ENCODE results near the gene MEFV. TPM values are rescaled to one million over a fixed set of nuclear protein-coding genes. Genes with fewer than 3 reads are reported as not detected.
"Not testable (repeated sequence)": the region's sequence is repeated elsewhere in the genome, so short reads cannot be mapped to it uniquely, and the experiment has no call there.

MEFV gene
- total and polyA plus RNA-seq, 2 donors (not counting 1 experiment from before 2014, with no cell fraction given) = 0.24 to 0.25 TPM

- ChIA-PET CTCF (no interaction called here), POLR2A (no interaction called here)
- Mint-ChIP-seq H3K9me3 (ENCODE audit: insufficient read depth) (no peaks in the 10 kb centered on the region), H3K27me3 (peaks cover 22% of the 10 kb centered on the region), H3K27ac (no peak overlapping the region), H3K4me3 (no peak overlapping the region), H3K4me1 (peaks cover 22% of the 10 kb centered on the region)
- Histone ChIP-seq H3K9me3 (ENCODE audit: control extremely low read depth in 1 of 3, control insufficient read depth in 2 of 3, insufficient read depth in 1 of 3, low read length in 2 of 3) (peaks cover 0 to 39% (median 4%) of the 10 kb centered on the region in 3 donors), H3K79me2 (ENCODE audit: control insufficient read depth, insufficient read depth, low read length) (no peaks in the 10 kb centered on the region), H3K4me1 (ENCODE audit: control insufficient read depth in 2 of 2, insufficient read depth in 2 of 2, low read length in 2 of 2) (peaks cover 14 to 16% of the 10 kb centered on the region in 2 donors), H3K36me3 (replicated peaks in 1 of 2; ENCODE audit: control extremely low read depth in 1 of 2, control insufficient read depth in 1 of 2, extremely low read depth in 1 of 2, insufficient read depth in 2 of 2, low read length in 1 of 2) (no peaks in the 10 kb centered on the region), H3K27me3 (replicated peaks in 1 of 4; ENCODE audit: control extremely low read depth in 1 of 4, control insufficient read depth in 3 of 4, insufficient read depth in 4 of 4, low read length in 3 of 4) (peaks cover 0 to 9% (median 0%) of the 10 kb centered on the region in 4 experiments), H3K4me3 (ENCODE audit: control extremely low read depth in 1 of 5, extremely low read depth in 1 of 5, insufficient read depth in 1 of 5, low read depth in 2 of 5, low read length in 4 of 5) (no peak overlapping the region), H3K27ac (ENCODE audit: low read length in 2 of 2) (no peak overlapping the region), H2AFZ (ENCODE audit: insufficient read depth, low read depth, low read length, poor library complexity, severe bottlenecking) (no peak overlapping the region), H3K9ac (ENCODE audit: low read length) (no peak overlapping the region), H3K4me2 (replicated peaks; ENCODE audit: low read depth, low read length, poor library complexity, severe bottlenecking) (no peak overlapping the region), H4K20me1 (ENCODE audit: control insufficient read depth, insufficient read depth, low read length, poor library complexity, severe bottlenecking) (no peaks in the 10 kb centered on the region)
- TF ChIP-seq CTCF (IDR thresholded peaks at IDR 0.05) = no peak
- no peak for TF ChIP-seq EZH2 (IDR thresholded peaks at IDR 0.05; ENCODE audit: borderline replicate concordance, insufficient read depth, low read depth, low read length, poor library complexity, severe bottlenecking)
- ATAC-seq (ENCODE audit: low read depth) (no peak), DNase-seq (no peak)
- intact Hi-C loops (cut with micrococcal nuclease) = no loop called here
- WGBS (ENCODE audit: insufficient coverage) = 79% methylated on average over 3 of the region's 3 CpGs
Observed at GRCh38 chr16:3212006-3212405, 44.4 kb downstream of the MEFV start.

GRCh38 chr16:3207086-3207953 is 49.1 kb downstream of the MEFV start:
- H3K9ac ChIP-seq (ENCODE audit: low read length) = no peak overlapping the region
- H3K4me1 ChIP-seq (ENCODE audit: control insufficient read depth in 2 of 2, insufficient read depth in 2 of 2, low read length in 2 of 2) = no peaks in the 10 kb centered on the region
- peaks cover 41% of the 10 kb centered on the region for H3K27me3 Mint-ChIP-seq
- peaks cover 0 to 25% (median 0%) of the 10 kb centered on the region in 4 experiments for H3K27me3 ChIP-seq (replicated peaks in 1 of 4; ENCODE audit: control extremely low read depth in 1 of 4, control insufficient read depth in 3 of 4, insufficient read depth in 4 of 4, low read length in 3 of 4)
- no peaks in the 10 kb centered on the region for H3K4me1 Mint-ChIP-seq
- peaks cover 0 to 39% (median 14%) of the 10 kb centered on the region in 3 donors for H3K9me3 ChIP-seq (ENCODE audit: control extremely low read depth in 1 of 3, control insufficient read depth in 2 of 3, insufficient read depth in 1 of 3, low read length in 2 of 3)
- no peak overlapping the region for H3K4me3 ChIP-seq (ENCODE audit: control extremely low read depth in 1 of 5, extremely low read depth in 1 of 5, insufficient read depth in 1 of 5, low read depth in 2 of 5, low read length in 4 of 5)
- H3K27ac ChIP-seq (ENCODE audit: low read length in 2 of 2) = no peak overlapping the region
- 72% methylated on average over 10 of the region's 19 CpGs for WGBS (ENCODE audit: insufficient coverage)
- ChIA-PET CTCF (interaction anchor here (0.6 to 0.7 kb wide), 3 partner anchors 23 to 157 kb away, joined by 3 to 5 read pairs (median 4); no protein-coding TSS in a partner anchor), POLR2A (no interaction called here)
- H3K79me2 ChIP-seq (ENCODE audit: control insufficient read depth, insufficient read depth, low read length) = no peaks in the 10 kb centered on the region
- intact Hi-C loops (cut with micrococcal nuclease) = no loop called here
- no peak overlapping the region for H3K27ac Mint-ChIP-seq
- peaks cover 11% of the 10 kb centered on the region for H3K9me3 Mint-ChIP-seq (ENCODE audit: insufficient read depth)
- no peaks in the 10 kb centered on the region for H4K20me1 ChIP-seq (ENCODE audit: control insufficient read depth, insufficient read depth, low read length, poor library complexity, severe bottlenecking)
- no peak for ATAC-seq (ENCODE audit: low read depth)
- H3K36me3 ChIP-seq (replicated peaks in 1 of 2; ENCODE audit: control extremely low read depth in 1 of 2, control insufficient read depth in 1 of 2, extremely low read depth in 1 of 2, insufficient read depth in 2 of 2, low read length in 1 of 2) = no peaks in the 10 kb centered on the region
- no peak overlapping the region for H2AFZ ChIP-seq (ENCODE audit: insufficient read depth, low read depth, low read length, poor library complexity, severe bottlenecking)
- no peak overlapping the region for H3K4me2 ChIP-seq (replicated peaks; ENCODE audit: low read depth, low read length, poor library complexity, severe bottlenecking)
- H3K4me3 Mint-ChIP-seq = no peak overlapping the region
- TF ChIP-seq CTCF (IDR thresholded peaks at IDR 0.05) (no peak), EZH2 (IDR thresholded peaks at IDR 0.05; ENCODE audit: borderline replicate concordance, insufficient read depth, low read depth, low read length, poor library complexity, severe bottlenecking) (no peak)
- DNase-seq = no peak

- H3K4me3 ChIP-seq (ENCODE audit: control extremely low read depth in 1 of 5, extremely low read depth in 1 of 5, insufficient read depth in 1 of 5, low read depth in 2 of 5, low read length in 4 of 5); H3K4me3 Mint-ChIP-seq; ATAC-seq (ENCODE audit: low read depth); H3K4me2 ChIP-seq (replicated peaks; ENCODE audit: low read depth, low read length, poor library complexity, severe bottlenecking); DNase-seq; H3K4me1 Mint-ChIP-seq; H3K79me2 ChIP-seq (ENCODE audit: control insufficient read depth, insufficient read depth, low read length); H3K9ac ChIP-seq (ENCODE audit: low read length); H3K27ac ChIP-seq (ENCODE audit: low read length in 2 of 2); H3K27ac Mint-ChIP-seq; intact Hi-C loops (cut with micrococcal nuclease); H3K4me1 ChIP-seq (ENCODE audit: control insufficient read depth in 2 of 2, insufficient read depth in 2 of 2, low read length in 2 of 2); H4K20me1 ChIP-seq (ENCODE audit: control insufficient read depth, insufficient read depth, low read length, poor library complexity, severe bottlenecking); H2AFZ ChIP-seq (ENCODE audit: insufficient read depth, low read depth, low read length, poor library complexity, severe bottlenecking); CTCF ChIA-PET; POLR2A ChIA-PET; H3K36me3 ChIP-seq (replicated peaks in 1 of 2; ENCODE audit: control extremely low read depth in 1 of 2, control insufficient read depth in 1 of 2, extremely low read depth in 1 of 2, insufficient read depth in 2 of 2, low read length in 1 of 2): not testable (repeated sequence)
- peaks cover 0 to 28% (median 2%) of the 10 kb centered on the region in 4 experiments for H3K27me3 ChIP-seq (replicated peaks in 1 of 4; ENCODE audit: control extremely low read depth in 1 of 4, control insufficient read depth in 3 of 4, insufficient read depth in 4 of 4, low read length in 3 of 4)
- H3K9me3 ChIP-seq (ENCODE audit: control extremely low read depth in 1 of 3, control insufficient read depth in 2 of 3, insufficient read depth in 1 of 3, low read length in 2 of 3) = peaks cover 0 to 39% (median 14%) of the 10 kb centered on the region in 3 donors
- 50% methylated on average over 1 of the region's 3 CpGs for WGBS (ENCODE audit: insufficient coverage)
- peaks cover 11% of the 10 kb centered on the region for H3K9me3 Mint-ChIP-seq (ENCODE audit: insufficient read depth)
- H3K27me3 Mint-ChIP-seq = peaks cover 41% of the 10 kb centered on the region
Observed at GRCh38 chr16:3205939-3206338, 50.5 kb downstream of the MEFV start.

Measured in B cell (primary cell).